ENCODE data around the gene GPHA2.

DNA sequence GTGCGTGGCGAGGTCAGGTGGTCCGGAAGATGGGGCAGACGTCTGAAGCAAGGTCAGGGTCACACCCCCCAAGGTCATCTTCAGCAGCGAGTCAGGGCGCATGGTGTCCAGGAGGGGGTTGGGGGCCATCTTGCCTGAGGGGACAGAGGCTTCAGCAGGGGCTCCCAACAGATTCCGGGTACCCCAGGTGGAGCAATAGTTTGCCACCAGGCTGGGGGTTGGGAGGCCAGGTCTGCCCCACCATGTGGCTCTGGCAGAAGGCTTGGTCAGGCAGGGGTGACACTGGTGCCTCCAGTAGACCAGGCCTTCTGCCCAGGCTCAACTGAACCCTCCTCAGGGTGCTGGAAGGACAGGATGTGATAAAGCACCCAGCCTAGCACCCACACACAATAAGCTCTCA, 24.6 kb downstream of the GPHA2 start:
- TF ChIP-seq RFX5 (IDR thresholded peaks at IDR 0.05; ENCODE audit: low read depth, low read length) (no peak), EP300 (IDR thresholded peaks at IDR 0.05; ENCODE audit: borderline replicate concordance in 1 of 2, control insufficient read depth in 1 of 2, low read depth in 2 of 2, low read length in 2 of 2) (no peak), POLR2AphosphoS5 (IDR thresholded peaks at IDR 0.05; ENCODE audit: low read length) (no peak), POLR2A (IDR thresholded peaks at IDR 0.05; ENCODE audit: low read depth, low read length) (no peak), BHLHE40 (IDR thresholded peaks at IDR 0.05; ENCODE audit: borderline replicate concordance in 1 of 2, low read depth in 2 of 2, low read length in 1 of 2) (no peak), PAX8 (IDR thresholded peaks at IDR 0.05) (no peak), ZBED1 (IDR thresholded peaks at IDR 0.05; ENCODE audit: borderline replicate concordance) (no peak), RBBP5 (conservative IDR thresholded peaks at IDR 0.05) (no peak), CEBPB (IDR thresholded peaks at IDR 0.05; ENCODE audit: borderline replicate concordance in 1 of 2, low read depth in 2 of 2, low read length in 2 of 2) (no peak), EGR1 (IDR thresholded peaks at IDR 0.05; ENCODE audit: borderline replicate concordance in 1 of 2, low read depth in 2 of 2, low read length in 2 of 2) (no peak), CREM (IDR thresholded peaks at IDR 0.05; ENCODE audit: low read depth) (no peak), SP1 (IDR thresholded peaks at IDR 0.05; ENCODE audit: low read depth, low read length) (no peak)
- TF ChIP-seq, protein P1, sequence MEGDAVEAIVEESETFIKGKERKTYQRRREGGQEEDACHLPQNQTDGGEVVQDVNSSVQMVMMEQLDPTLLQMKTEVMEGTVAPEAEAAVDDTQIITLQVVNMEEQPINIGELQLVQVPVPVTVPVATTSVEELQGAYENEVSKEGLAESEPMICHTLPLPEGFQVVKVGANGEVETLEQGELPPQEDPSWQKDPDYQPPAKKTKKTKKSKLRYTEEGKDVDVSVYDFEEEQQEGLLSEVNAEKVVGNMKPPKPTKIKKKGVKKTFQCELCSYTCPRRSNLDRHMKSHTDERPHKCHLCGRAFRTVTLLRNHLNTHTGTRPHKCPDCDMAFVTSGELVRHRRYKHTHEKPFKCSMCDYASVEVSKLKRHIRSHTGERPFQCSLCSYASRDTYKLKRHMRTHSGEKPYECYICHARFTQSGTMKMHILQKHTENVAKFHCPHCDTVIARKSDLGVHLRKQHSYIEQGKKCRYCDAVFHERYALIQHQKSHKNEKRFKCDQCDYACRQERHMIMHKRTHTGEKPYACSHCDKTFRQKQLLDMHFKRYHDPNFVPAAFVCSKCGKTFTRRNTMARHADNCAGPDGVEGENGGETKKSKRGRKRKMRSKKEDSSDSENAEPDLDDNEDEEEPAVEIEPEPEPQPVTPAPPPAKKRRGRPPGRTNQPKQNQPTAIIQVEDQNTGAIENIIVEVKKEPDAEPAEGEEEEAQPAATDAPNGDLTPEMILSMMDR (IDR thresholded peaks at IDR 0.05 in 2 of 3, conservative IDR thresholded peaks at IDR 0.05 in 1 of 3; ENCODE audit: control insufficient read depth in 2 of 3, extremely low read depth in 1 of 3, insufficient read depth in 1 of 3, low read depth in 3 of 3, low read length in 3 of 3), result no peak
- TF ChIP-seq, protein P2, sequence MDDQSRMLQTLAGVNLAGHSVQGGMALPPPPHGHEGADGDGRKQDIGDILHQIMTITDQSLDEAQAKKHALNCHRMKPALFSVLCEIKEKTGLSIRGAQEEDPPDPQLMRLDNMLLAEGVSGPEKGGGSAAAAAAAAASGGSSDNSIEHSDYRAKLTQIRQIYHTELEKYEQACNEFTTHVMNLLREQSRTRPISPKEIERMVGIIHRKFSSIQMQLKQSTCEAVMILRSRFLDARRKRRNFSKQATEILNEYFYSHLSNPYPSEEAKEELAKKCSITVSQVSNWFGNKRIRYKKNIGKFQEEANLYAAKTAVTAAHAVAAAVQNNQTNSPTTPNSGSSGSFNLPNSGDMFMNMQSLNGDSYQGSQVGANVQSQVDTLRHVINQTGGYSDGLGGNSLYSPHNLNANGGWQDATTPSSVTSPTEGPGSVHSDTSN (IDR thresholded peaks at IDR 0.05; ENCODE audit: insufficient replicate concordance, low read depth, low read length), result no peak

Measured in GM12878 (cell line).